Brain microvascular endothelial cell (primary cell): Measurements from ENCODE around the gene CFAP99.

Experiments
- DNase-seq: peaks from one replicate; pipeline ENCODE4 v3.0.0-alpha.2; 2020
- H3K27ac ChIP-seq: fragments of 250-450 bp; sonication (Bioruptor Pico); 2 replicates; pipeline ENCODE4 v1.5.1; 2020; ENCODE audit warnings: mild to moderate bottlenecking, moderate library complexity
- H3K27me3 ChIP-seq: fragments of 250-450 bp; sonication (Bioruptor Pico); replicated peaks from 2 replicates; pipeline ENCODE4 v1.5.1; 2020; ENCODE audit warnings: mild to moderate bottlenecking
- H3K36me3 ChIP-seq: fragments of 250-450 bp; sonication (Bioruptor Pico); replicated peaks from 2 replicates; pipeline ENCODE4 v1.5.1; 2020; ENCODE audit warnings: mild to moderate bottlenecking
- H3K4me3 ChIP-seq: 2 replicates; pipeline ENCODE4 v1.5.1; 2011; ENCODE audit warnings: low read depth, mild to moderate bottlenecking, control low read depth, low read length, moderate library complexity
- in situ Hi-C: cut with HindIII; loops from 2 replicates; pipeline ENCODE4 v1.10.0; 2017; ENCODE audit warnings: low sequenced_read_pairs, low pct_ligation_motif_present
- TF ChIP-seq, protein P1 (sequence below): IDR thresholded peaks from 2 replicates; pipeline ENCODE4 v1.5.1; 2011; ENCODE audit warnings: low read depth, mild to moderate bottlenecking, moderate library complexity, low read length, control low read depth, inconsistent platforms; ENCODE audit errors: missing control alignments

CFAP99 gene

DNA sequence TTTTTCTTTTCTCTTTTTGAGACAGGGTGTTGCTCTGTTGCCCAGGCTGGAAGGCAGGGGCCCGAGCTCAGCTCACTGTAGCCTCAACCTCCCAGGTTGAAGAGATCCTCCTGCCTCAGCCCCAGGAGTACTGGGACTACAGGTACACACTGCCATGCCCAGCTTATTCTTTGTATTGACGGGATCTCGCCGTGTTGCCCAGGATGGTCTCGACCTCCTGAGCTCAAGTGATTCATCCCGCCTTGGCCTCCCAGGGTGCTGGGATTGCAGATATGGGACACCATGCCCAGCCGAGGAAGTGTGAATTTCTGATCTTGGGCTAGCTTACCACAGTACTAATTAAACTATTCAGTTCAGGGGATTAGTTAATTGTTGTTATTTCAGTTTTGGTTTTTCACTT, 89.1 kb downstream of the CFAP99 start:
- Histone ChIP-seq H3K27ac (no peak overlapping the region), H3K4me3 (no peak overlapping the region), H3K27me3 (no peaks in the 10 kb centered on the region), H3K36me3 (peaks cover 36% of the 10 kb centered on the region)
- TF ChIP-seq, protein P1, sequence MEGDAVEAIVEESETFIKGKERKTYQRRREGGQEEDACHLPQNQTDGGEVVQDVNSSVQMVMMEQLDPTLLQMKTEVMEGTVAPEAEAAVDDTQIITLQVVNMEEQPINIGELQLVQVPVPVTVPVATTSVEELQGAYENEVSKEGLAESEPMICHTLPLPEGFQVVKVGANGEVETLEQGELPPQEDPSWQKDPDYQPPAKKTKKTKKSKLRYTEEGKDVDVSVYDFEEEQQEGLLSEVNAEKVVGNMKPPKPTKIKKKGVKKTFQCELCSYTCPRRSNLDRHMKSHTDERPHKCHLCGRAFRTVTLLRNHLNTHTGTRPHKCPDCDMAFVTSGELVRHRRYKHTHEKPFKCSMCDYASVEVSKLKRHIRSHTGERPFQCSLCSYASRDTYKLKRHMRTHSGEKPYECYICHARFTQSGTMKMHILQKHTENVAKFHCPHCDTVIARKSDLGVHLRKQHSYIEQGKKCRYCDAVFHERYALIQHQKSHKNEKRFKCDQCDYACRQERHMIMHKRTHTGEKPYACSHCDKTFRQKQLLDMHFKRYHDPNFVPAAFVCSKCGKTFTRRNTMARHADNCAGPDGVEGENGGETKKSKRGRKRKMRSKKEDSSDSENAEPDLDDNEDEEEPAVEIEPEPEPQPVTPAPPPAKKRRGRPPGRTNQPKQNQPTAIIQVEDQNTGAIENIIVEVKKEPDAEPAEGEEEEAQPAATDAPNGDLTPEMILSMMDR = no peak
- in situ Hi-C loops = no loop called here
- no peak for DNase-seq

DNA sequence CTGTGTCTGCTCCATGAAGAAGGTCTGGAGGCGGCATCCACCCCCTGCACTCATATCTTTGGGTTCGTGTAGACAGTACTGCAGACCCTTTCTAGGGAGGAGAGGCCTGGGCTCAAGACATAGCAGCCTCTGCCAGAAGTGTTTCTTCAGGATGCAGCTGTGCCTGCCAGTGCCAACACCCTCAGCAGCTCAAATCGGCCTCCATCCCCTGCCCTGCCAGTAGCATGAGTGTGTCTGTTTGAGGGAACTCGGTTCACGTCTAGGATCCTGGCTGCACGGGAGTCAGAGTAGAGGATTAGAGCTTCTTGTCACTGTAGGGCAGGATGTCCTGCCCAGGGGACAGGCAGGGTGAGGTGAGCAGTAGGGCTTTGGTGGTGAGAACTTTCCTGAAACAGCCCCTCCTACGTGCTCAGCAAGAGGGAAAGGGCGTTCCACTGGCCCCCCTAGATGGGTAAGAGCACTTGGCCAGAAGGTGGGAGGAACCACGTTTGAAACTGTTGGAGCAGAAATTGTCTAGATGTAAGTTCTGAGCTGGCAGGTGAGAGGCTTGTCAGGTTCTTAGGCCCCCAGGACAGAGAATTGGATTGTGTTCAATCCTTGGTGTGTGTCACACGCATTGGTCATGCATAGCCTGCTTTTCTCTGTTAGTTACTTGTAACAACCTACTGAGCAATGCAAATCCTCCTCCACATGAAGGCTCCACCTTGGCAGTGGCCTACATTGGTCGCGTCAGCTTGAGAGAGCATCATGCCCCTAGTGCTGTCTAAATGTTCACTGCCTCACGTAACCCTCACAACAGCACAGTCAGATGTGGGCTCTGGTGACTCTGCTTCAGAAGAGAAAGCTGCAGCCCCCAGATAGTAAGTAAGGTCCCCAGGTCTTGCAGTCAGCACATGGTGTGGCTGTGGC, 91.8 kb downstream of the CFAP99 start:
- no peak overlapping the region for H3K27ac ChIP-seq
- in situ Hi-C loops = no loop called here
- no peak for DNase-seq
- H3K36me3 ChIP-seq = peaks cover 49% of the 10 kb centered on the region
- no peaks in the 10 kb centered on the region for H3K27me3 ChIP-seq
- TF ChIP-seq, protein P1 = no peak
- no peak overlapping the region for H3K4me3 ChIP-seq

DNA sequence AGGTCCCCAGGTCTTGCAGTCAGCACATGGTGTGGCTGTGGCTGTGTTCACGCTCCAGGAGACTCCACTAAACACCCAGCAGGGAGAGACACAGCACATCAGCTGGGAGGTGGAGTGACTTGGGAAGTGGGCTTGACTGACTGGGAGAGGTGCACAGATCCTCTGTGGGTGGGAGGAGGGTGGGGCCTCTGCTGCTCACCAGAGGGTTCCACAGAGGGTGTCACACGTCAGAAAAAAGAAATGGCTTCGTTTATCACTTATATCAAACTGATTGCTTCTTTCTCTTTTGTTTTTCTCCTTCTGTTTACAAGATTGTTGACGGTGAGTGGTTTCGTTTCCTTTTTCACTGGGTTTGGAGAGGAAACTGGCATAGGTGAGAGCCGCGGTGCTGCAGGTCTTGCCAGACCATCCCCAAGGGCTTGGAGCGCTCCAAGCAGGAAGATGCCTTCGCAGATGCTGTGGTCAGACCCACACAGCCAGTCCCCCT, 92.9 kb downstream of the CFAP99 start:
- no peaks in the 10 kb centered on the region for H3K27me3 ChIP-seq
- DNase-seq = no peak
- TF ChIP-seq, protein P1 = no peak
- in situ Hi-C loops = no loop called here
- peaks cover 53% of the 10 kb centered on the region for H3K36me3 ChIP-seq
- no peak overlapping the region for H3K4me3 ChIP-seq
- no peak overlapping the region for H3K27ac ChIP-seq
